MCF 10A (cell line): ENCODE data around the gene LRIG3. TPM values are rescaled to one million over a fixed set of nuclear protein-coding genes. Genes with fewer than 3 reads are reported as not detected.
A peak's percentile ranks its signal among the peaks of the same experiment; 100 is the strongest.

Experiments
- BruUV-seq: library from RNA; stranded (reverse); fragments of 400-500 nt; replicated peaks from 2 replicates; lab custom pipeline; 2021; lab: Mats Ljungman, UMichigan
- CTCF ChIA-PET: fragments of 300-600 bp; sonication (Branson Sonifier 250); formaldehyde crosslinking; extraction: SDS; loops from one replicate; lab custom pipeline; 2021; ENCODE audit warnings: antibody characterized with exemption, inconsistent platforms; lab: Yijun Ruan, JAX
- POLR2A ChIA-PET: fragments of 300-600, 350-650 bp; sonication (Branson Sonifier 250); formaldehyde crosslinking; extraction: SDS; loops from one replicate; lab custom pipeline; 2020; ENCODE audit warnings: antibody characterized with exemption, inconsistent platforms; lab: Yijun Ruan, JAX
- DNase-seq: peaks from one replicate; pipeline ENCODE4 v3.0.0-alpha.2; 2018; ENCODE audit not compliant: unreplicated experiment
- H3K27ac Mint-ChIP-seq: one replicate; pipeline ENCODE4 v1.8.0; 2022; ENCODE audit warnings: mild to moderate bottlenecking, low read depth, mixed read lengths; ENCODE audit not compliant: unreplicated experiment
- H3K27me3 Mint-ChIP-seq: one replicate; pipeline ENCODE4 v1.8.0; 2022; ENCODE audit warnings: mixed read lengths; ENCODE audit not compliant: insufficient read depth, unreplicated experiment
- H3K36me3 Mint-ChIP-seq: one replicate; pipeline ENCODE4 v1.8.0; 2022; ENCODE audit warnings: mild to moderate bottlenecking, moderate library complexity, mixed read lengths; ENCODE audit not compliant: insufficient read depth, unreplicated experiment
- H3K4me1 Mint-ChIP-seq: one replicate; pipeline ENCODE4 v1.8.0; 2022; ENCODE audit warnings: mixed read lengths; ENCODE audit not compliant: insufficient read depth, unreplicated experiment
- H3K4me3 Mint-ChIP-seq: one replicate; pipeline ENCODE4 v1.8.0; 2022; ENCODE audit warnings: mild to moderate bottlenecking, moderate library complexity, mixed read lengths; ENCODE audit not compliant: unreplicated experiment
- H3K9me3 Mint-ChIP-seq: one replicate; pipeline ENCODE4 v1.8.0; 2022; ENCODE audit warnings: mixed read lengths; ENCODE audit not compliant: unreplicated experiment
- intact Hi-C: fragments of 100-400 bp; cut with micrococcal nuclease; formaldehyde crosslinking; loops from 2 replicates; pipeline ENCODE4 v1.14.1; 2022
- total RNA-seq: library from RNA; stranded (reverse); gene quantifications from 2 replicates; pipeline ENCODE4 v1.2.3, GENCODE V29; 2022
- TF ChIP-seq, protein P1 (sequence below): fragments of 200-600 bp; IDR thresholded peaks from one replicate; pipeline ENCODE4 v1.8.0; 2022; ENCODE audit warnings: antibody characterized with exemption, mild to moderate bottlenecking; ENCODE audit not compliant: unreplicated experiment

LRIG3 gene
- total RNA-seq, 1 experiment from 2014 or later, result 41.5 TPM

DNA sequence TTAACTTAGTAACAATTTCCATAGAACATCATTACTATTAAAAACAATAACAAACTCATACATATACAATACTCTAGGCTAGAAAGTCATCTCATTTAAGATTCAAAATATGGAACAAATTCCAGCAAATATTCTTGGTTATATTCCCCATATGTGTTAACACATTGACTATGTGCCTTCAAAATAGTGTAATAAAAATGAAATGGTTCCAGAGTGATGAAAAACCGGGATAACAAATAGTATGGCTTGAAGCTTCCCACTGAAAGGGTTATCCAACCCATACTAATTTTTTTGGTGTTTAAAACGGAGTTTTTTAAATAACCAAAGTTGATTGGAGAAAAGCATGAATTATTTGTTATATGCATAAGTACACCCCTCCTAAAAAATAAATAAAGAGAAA lies 5.3 kb downstream of the LRIG3 start:
- Mint-ChIP-seq H3K27me3 (no peaks in the 10 kb centered on the region), H3K9me3 (no peaks in the 10 kb centered on the region), H3K36me3 (peaks cover 53% of the 10 kb centered on the region), H3K4me1 (peaks cover 22% of the 10 kb centered on the region), H3K27ac (peak overlapping the region; percentile 98), H3K4me3 (peak overlapping the region; percentile 94)
- no peak for DNase-seq
- no TSS peak for BruUV-seq
- intact Hi-C loops, result loop anchor here (5.0 to 10.0 kb wide), 2 partner anchors 237 to 490 kb away; no protein-coding TSS in a partner anchor
- POLR2A ChIA-PET, result interaction anchor here (0.6 to 18.1 kb wide), 12 partner anchors 8 to 167 kb away, joined by 3 to 655 read pairs (median 51); no protein-coding TSS in a partner anchor
- TF ChIP-seq, protein P1, sequence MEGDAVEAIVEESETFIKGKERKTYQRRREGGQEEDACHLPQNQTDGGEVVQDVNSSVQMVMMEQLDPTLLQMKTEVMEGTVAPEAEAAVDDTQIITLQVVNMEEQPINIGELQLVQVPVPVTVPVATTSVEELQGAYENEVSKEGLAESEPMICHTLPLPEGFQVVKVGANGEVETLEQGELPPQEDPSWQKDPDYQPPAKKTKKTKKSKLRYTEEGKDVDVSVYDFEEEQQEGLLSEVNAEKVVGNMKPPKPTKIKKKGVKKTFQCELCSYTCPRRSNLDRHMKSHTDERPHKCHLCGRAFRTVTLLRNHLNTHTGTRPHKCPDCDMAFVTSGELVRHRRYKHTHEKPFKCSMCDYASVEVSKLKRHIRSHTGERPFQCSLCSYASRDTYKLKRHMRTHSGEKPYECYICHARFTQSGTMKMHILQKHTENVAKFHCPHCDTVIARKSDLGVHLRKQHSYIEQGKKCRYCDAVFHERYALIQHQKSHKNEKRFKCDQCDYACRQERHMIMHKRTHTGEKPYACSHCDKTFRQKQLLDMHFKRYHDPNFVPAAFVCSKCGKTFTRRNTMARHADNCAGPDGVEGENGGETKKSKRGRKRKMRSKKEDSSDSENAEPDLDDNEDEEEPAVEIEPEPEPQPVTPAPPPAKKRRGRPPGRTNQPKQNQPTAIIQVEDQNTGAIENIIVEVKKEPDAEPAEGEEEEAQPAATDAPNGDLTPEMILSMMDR, result no peak
- CTCF ChIA-PET, result interaction anchor here (0.7 kb wide), 2 partner anchors 22 to 82 kb away, joined by 4 read pairs; no protein-coding TSS in a partner anchor

- Mint-ChIP-seq H3K4me1 (peaks cover 25% of the 10 kb centered on the region), H3K4me3 (peak overlapping the region; percentile 94), H3K27me3 (no peaks in the 10 kb centered on the region), H3K36me3 (peaks cover 58% of the 10 kb centered on the region), H3K27ac (peak overlapping the region; percentile 98), H3K9me3 (no peaks in the 10 kb centered on the region)
- TF ChIP-seq, protein P1, result no peak
- intact Hi-C loops, result loop anchor here (10.0 kb wide), 1 partner anchor 490 kb away; no protein-coding TSS in a partner anchor
- DNase-seq, result no peak
- no TSS peak for BruUV-seq
- ChIA-PET POLR2A (interaction anchor here (0.6 to 18.1 kb wide), 12 partner anchors 8 to 168 kb away, joined by 3 to 655 read pairs (median 40); no protein-coding TSS in a partner anchor), CTCF (interaction anchor here (0.8 to 1.3 kb wide), 4 partner anchors 66 to 236 kb away, joined by 3 to 4 read pairs (median 4); no protein-coding TSS in a partner anchor)
Measured at GRCh38 chr12:58914457-58914856, 5.8 kb downstream of the LRIG3 start.

- Mint-ChIP-seq H3K9me3 (no peaks in the 10 kb centered on the region), H3K4me1 (peaks cover 39% of the 10 kb centered on the region), H3K4me3 (no peak overlapping the region), H3K36me3 (peaks cover 95% of the 10 kb centered on the region), H3K27ac (peak overlapping the region; percentile 99), H3K27me3 (no peaks in the 10 kb centered on the region)
- ChIA-PET POLR2A (interaction anchor here (0.9 to 6.7 kb wide), 9 partner anchors 9 to 170 kb away, joined by 3 to 101 read pairs (median 4); partner anchors contain the start of gene LRIG3), CTCF (interaction anchor here (0.6 to 3.0 kb wide), 5 partner anchors 9 to 452 kb away, joined by 3 to 11 read pairs (median 3); no protein-coding TSS in a partner anchor)
- TF ChIP-seq, protein P1, result no peak
- TSS peak; percentile 99 for BruUV-seq
- intact Hi-C loops, result no loop called here
- DNase-seq, result no peak
Measured at GRCh38 chr12:58907391-58907790, 12.9 kb downstream of the LRIG3 start.

- Mint-ChIP-seq H3K9me3 (no peaks in the 10 kb centered on the region), H3K27ac (peak overlapping the region; percentile 99), H3K4me1 (peaks cover 36% of the 10 kb centered on the region), H3K27me3 (no peaks in the 10 kb centered on the region), H3K36me3 (peaks cover 90% of the 10 kb centered on the region), H3K4me3 (no peak overlapping the region)
- intact Hi-C loops, result no loop called here
- DNase-seq, result peak; percentile 39
- TF ChIP-seq, protein P1, result no peak
- POLR2A ChIA-PET, result interaction anchor here (0.9 to 6.7 kb wide), 10 partner anchors 9 to 171 kb away, joined by 3 to 101 read pairs (median 4); partner anchors contain the start of gene LRIG3
- BruUV-seq, result no TSS peak
- CTCF ChIA-PET, result interaction anchor here (0.6 to 3.0 kb wide), 8 partner anchors 9 to 452 kb away, joined by 3 to 11 read pairs (median 3); no protein-coding TSS in a partner anchor
Measured at GRCh38 chr12:58906917-58907316, 13.4 kb downstream of the LRIG3 start.
